Measurements from ENCODE around the gene CDH4. TPM values are rescaled to one million over a fixed set of nuclear protein-coding genes. Genes with fewer than 3 reads are reported as not detected.

Gene CDH4
- total RNA-seq, 1 donor from 2014 or later, result 0.06 TPM

- H3K36me3 ChIP-seq, result no peaks in the 10 kb centered on the region
- ATAC-seq (no peak), DNase-seq (peak; percentile 27)
- no peaks in the 10 kb centered on the region for H3K4me1 ChIP-seq
- no peak overlapping the region for H3K27ac ChIP-seq
- no peak for TF ChIP-seq CTCF (IDR thresholded peaks at IDR 0.05)
- no peaks in the 10 kb centered on the region for H3K9me3 ChIP-seq
- intact Hi-C loops (cut with DNase I), result no loop called here
- H3K4me3 ChIP-seq, result no peak overlapping the region
- peaks cover 15% of the 10 kb centered on the region for H3K27me3 ChIP-seq (ENCODE audit: low read depth)
These were observed 554.9 kb downstream of the CDH4 start for GRCh38 chr20:61806995-61807394.

DNA sequence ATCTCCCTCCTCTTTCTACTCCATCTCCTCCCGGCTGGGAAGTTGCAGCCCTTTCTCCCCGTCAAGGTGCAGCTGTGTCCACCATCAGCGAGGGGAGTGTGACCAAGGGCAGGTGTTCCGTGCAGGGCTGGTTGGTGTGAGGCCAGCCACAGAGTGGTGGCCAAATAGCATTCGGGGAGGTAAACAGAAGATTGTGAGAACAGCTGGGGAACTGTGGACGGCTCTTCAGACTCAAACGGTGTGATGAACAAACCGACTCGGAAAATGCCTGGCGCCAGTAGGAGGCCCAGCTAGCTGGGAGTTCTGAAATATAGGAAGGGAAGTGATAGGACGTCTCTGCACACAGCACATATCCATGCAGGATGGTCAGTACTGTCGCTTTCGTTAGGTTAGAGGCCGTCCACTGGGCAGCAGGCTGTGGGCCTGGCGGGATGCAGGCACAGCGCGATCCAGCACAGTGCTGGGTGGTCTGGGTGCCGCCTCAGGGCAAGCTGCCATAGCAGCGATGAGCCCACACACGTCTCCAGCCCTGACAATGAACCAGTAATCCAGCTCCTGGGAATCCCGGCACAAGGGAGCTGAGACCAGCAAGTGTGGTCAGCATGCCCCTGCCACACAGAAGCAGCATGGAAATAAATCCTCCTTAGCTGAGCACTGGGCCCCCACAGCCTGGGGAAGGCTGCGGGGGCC, 555.6 kb downstream of the CDH4 start:
- Histone ChIP-seq H3K9me3 (no peaks in the 10 kb centered on the region), H3K4me1 (no peaks in the 10 kb centered on the region), H3K27ac (no peak overlapping the region), H3K27me3 (ENCODE audit: low read depth) (peaks cover 14% of the 10 kb centered on the region), H3K4me3 (no peak overlapping the region), H3K36me3 (no peaks in the 10 kb centered on the region)
- intact Hi-C loops (cut with DNase I), result no loop called here
- no peak for TF ChIP-seq CTCF (IDR thresholded peaks at IDR 0.05)
- ATAC-seq (no peak), DNase-seq (peak; percentile 36)

DNA sequence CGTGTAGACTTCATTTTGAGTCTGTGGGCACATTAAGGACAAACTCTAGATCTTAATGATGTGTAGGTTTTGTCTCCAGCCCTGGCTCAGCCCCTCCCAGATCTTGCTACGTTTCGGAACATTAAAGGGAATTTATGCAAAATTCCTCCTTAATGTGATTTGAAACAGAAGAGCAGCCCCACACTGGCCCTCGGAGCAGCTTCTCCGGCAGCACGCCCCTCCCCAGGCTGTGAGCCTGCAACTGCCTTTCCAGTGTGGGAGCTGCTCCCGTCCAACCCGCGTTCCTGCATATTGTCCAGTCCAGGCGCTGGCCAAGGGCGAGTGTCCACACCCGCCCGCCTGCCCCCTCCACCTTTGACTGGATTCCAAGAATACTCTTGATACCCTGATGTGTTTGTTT, 556.4 kb downstream of the CDH4 start:
- Histone ChIP-seq H3K27me3 (ENCODE audit: low read depth) (peaks cover 9% of the 10 kb centered on the region), H3K36me3 (no peaks in the 10 kb centered on the region), H3K4me3 (no peak overlapping the region), H3K9me3 (no peaks in the 10 kb centered on the region), H3K27ac (no peak overlapping the region), H3K4me1 (no peaks in the 10 kb centered on the region)
- intact Hi-C loops (cut with DNase I), result no loop called here
- DNase-seq (peak; percentile 36), ATAC-seq (no peak)
- no peak for TF ChIP-seq CTCF (IDR thresholded peaks at IDR 0.05)

DNA sequence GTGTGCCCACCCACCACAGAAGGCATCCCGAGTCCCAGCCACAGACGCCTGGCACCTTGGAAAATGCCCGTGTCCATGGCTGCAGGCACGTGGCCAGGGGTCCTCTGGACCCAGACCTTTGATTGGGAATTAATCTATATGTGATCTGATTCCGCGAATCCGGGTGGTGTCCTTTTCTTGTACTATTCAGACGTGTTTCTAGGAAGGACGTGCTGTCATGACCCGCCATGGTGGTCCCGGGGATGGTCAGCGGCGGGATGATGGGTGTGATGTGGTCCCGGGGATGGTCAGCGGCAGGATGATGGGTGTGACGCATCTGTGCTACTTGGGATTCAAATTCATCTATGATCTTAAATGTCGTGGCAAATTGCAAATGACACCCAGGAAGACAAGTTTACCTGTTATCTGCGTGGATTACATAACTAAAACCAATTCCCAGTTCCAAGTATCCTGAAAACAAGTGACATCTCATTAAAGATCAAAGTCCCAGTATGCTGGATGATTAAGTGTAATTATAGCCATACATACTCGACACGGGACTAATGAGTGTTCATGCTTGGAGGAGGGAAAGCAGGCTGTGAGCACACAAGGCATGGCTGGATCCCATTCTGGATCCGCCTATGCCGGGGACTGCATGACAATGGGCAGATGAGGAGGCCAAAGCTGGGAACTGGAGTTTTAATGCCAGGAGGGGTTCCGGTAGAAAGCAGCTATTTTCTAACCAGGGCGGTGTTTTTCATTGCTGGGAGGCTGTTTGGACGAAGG, 557.1 kb downstream of the CDH4 start:
- Histone ChIP-seq H3K27ac (no peak overlapping the region), H3K27me3 (ENCODE audit: low read depth) (peaks cover 15% of the 10 kb centered on the region), H3K4me3 (no peak overlapping the region), H3K9me3 (no peaks in the 10 kb centered on the region), H3K36me3 (no peaks in the 10 kb centered on the region), H3K4me1 (no peaks in the 10 kb centered on the region)
- DNase-seq (peak; percentile 32), ATAC-seq (no peak)
- intact Hi-C loops (cut with DNase I), result no loop called here
- no peak for TF ChIP-seq CTCF (IDR thresholded peaks at IDR 0.05)

GRCh38 chr20:61810066-61810737, 558.1 kb downstream of the CDH4 start:
- Histone ChIP-seq H3K27me3 (ENCODE audit: low read depth) (peaks cover 10% of the 10 kb centered on the region), H3K4me3 (no peak overlapping the region), H3K9me3 (no peaks in the 10 kb centered on the region), H3K4me1 (no peaks in the 10 kb centered on the region), H3K36me3 (no peaks in the 10 kb centered on the region), H3K27ac (no peak overlapping the region)
- intact Hi-C loops (cut with DNase I), result no loop called here
- peak; percentile 38 for DNase-seq
- TF ChIP-seq CTCF (IDR thresholded peaks at IDR 0.05), result no peak
- no peak for ATAC-seq
